GM21515 (cell line): Measurements from ENCODE around the gene FURIN.
"Not testable (repeated sequence)": the region's sequence is repeated elsewhere in the genome, so short reads cannot be mapped to it uniquely, and the experiment has no call there.

ENCODE experiments used
- ATAC-seq: cut with Tn5 transposase; IDR thresholded peaks from one replicate; pipeline ENCODE4 v1.9.1; 2021; ENCODE audit not compliant: unreplicated experiment

Gene FURIN

DNA sequence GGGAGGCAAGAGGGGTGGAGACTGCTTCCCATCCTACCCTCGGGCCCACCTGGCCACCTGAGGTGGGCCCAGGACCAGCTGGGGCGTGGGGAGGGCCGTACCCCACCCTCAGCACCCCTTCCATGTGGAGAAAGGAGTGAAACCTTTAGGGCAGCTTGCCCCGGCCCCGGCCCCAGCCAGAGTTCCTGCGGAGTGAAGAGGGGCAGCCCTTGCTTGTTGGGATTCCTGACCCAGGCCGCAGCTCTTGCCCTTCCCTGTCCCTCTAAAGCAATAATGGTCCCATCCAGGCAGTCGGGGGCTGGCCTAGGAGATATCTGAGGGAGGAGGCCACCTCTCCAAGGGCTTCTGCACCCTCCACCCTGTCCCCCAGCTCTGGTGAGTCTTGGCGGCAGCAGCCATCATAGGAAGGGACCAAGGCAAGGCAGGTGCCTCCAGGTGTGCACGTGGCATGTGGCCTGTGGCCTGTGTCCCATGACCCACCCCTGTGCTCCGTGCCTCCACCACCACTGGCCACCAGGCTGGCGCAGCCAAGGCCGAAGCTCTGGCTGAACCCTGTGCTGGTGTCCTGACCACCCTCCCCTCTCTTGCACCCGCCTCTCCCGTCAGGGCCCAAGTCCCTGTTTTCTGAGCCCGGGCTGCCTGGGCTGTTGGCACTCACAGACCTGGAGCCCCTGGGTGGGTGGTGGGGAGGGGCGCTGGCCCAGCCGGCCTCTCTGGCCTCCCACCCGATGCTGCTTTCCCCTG is 13.8 kb downstream of the FURIN start:
- no peak for ATAC-seq

DNA sequence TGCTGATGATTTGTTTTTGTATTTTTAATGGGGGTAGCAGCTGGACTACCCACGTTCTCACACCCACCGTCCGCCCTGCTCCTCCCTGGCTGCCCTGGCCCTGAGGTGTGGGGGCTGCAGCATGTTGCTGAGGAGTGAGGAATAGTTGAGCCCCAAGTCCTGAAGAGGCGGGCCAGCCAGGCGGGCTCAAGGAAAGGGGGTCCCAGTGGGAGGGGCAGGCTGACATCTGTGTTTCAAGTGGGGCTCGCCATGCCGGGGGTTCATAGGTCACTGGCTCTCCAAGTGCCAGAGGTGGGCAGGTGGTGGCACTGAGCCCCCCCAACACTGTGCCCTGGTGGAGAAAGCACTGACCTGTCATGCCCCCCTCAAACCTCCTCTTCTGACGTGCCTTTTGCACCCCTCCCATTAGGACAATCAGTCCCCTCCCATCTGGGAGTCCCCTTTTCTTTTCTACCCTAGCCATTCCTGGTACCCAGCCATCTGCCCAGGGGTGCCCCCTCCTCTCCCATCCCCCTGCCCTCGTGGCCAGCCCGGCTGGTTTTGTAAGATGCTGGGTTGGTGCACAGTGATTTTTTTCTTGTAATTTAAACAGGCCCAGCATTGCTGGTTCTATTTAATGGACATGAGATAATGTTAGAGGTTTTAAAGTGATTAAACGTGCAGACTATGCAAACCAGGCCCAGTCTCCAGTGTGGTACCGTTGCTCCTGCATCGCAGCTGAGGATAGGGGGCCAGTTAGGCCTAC is 14.6 kb downstream of the FURIN start:
- no peak for ATAC-seq

DNA sequence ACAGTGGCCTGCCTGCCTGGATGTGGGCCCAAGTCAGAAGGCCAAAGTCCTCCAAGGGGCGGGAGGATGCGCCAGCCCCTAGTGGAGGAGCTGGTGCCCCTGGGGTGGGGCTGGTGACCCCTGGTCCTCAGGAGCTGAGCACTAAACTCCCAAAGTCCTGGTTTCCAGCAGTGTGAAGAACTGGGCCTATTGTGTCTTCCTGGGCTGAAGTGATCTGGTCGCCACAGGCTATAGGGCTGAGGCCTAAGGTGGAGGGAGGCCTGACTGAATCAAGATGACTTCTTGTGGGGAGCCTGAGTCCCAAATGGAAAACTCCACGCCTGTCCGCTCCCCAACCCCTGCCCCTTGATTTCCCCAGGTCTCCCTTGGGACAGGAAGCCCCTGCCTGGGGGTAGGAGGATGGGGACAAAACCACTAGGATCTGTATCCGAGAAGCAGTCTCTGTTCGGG is 15.2 kb downstream of the FURIN start:
- ATAC-seq, result no peak

DNA sequence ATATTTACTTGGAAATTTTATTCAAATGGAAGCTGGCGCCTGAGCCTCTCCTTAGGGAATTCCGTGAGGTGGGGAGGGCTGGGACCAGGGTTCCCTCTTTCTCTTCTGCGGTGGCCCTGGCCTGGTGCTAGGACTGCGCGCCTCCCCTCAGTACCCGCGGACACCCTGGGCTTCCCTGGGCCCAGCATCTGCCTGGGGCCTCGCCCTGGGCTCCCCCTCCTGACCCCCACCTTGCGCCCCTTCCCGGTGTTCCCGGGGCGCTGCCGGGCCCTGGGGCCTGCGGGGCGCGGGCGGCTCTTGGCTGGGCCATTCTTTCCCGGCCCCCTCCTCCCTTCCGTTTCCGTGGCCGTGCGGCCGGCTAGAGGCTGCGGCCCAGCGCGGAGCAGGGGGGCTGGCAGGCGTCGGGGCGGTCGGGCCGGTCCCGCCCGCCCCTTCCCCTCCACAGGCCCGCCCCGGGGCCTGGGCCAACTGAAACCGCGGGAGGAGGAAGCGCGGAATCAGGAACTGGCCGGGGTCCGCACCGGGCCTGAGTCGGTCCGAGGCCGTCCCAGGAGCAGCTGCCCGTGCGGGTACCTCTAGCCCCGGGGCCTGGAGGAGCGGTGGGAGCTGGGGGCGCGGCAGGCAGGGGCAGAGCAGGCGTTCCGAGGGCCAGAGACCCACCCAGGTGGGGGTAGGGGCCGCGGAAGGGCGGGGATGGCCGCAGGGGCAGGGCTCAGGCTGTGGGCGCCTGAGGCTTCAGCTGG is 15.8 kb downstream of the FURIN start, which contains the start of gene FES:
Gene FES (plus strand): TSS at position 529 of the 743 bp plus-strand sequence. CDS start 542 bp downstream, outside the sequence.
- ATAC-seq, result no peak

DNA sequence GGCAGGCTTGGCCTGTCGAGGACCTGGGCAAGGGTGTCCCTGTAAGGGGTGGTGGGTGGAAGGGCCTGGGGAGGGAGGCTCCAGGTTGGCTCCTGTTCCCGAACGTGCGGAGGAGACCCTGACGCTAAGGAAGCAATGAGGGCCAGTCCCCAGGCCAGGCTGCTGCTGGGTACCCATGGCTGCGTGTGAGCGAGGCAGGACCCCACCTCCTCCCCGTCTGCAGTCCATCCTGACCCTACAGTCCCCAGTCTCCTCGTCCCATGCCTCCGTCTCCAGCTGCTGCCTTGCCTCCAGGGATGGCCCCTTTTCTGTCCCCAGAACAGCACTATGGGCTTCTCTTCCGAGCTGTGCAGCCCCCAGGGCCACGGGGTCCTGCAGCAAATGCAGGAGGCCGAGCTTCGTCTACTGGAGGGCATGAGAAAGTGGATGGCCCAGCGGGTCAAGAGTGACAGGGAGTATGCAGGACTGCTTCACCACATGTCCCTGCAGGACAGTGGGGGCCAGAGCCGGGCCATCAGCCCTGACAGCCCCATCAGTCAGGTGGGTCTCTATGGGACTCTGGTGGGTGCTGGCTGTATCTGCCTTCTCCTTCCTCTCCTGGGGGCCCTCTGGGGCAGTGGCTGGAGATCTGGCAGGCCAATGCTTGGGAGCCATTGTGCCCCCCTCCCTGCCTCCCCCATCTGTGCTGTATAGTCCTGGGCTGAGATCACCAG is 16.5 kb downstream of the FURIN start:
- no peak for ATAC-seq

DNA sequence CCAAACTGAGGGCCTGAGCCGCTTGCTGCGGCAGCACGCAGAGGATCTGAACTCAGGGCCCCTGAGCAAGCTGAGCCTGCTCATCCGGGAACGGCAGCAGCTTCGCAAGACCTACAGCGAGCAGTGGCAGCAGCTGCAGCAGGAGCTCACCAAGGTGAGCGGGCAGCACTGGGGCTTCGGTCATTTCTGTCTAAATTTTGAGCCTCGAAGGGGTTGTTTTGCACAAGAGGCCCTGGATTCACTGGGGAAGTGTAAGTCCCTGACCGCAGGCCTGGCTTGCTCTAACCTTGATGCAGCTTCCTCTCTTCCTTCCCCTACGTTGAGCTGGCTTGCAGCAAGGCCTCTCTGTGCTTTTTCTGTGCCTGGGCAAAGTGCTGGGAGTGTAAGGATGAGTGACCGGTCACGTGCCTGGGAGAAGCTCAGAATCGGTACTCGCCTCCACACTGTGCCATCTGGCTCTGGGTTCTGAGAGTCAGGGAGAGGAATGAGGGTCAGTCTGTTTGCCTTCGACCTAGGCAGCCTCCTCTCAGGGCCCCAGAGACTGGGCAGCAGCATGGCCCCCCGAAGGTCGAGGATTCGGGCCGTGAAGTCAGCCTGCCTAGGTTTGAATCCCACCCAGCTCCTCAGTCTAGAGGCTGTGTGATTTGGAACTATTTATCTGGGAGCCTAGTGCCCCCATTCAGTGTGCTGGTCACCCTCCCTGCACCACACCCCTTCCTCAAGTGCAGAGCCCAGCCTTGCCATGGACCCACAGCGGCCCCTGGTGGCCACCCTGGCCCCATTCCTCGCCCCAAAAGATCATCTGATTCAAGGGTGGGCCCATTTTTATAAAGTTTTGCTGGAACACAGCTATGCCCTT is 17.3 kb downstream of the FURIN start:
- ATAC-seq, result no peak

DNA sequence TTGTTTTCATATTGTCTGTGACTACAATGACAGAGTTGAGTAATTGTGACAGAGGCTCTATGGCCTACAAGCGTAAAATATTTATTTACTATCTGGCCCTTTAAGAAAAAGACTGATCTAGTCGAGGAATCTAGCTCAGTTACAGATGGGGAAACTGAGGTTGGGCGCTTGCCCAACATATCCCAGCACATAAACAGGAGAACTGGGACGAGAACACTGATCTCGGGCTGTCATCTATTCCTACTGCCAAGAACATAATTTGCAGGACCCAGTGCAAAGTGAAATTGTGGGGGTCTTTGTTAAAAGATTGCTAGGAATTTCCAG is 17.9 kb downstream of the FURIN start:
- ATAC-seq, result no peak

DNA sequence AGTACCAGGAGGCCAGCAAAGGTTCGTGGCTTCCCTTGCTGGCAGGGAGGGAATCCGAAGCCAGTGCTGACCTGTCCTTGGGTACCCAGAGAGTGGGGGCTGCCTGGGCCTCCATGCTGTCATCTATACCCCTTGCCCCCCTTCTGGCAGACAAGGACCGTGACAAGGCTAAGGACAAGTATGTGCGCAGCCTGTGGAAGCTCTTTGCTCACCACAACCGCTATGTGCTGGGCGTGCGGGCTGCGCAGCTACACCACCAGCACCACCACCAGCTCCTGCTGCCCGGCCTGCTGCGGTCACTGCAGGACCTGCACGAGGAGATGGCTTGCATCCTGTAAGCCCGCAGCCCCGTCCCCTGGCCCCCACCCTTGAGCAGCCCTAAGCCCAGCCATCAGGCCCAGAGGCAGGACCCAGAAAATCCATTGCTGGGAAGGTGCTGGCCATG is 18.7 kb downstream of the FURIN start:
- no peak for ATAC-seq

DNA sequence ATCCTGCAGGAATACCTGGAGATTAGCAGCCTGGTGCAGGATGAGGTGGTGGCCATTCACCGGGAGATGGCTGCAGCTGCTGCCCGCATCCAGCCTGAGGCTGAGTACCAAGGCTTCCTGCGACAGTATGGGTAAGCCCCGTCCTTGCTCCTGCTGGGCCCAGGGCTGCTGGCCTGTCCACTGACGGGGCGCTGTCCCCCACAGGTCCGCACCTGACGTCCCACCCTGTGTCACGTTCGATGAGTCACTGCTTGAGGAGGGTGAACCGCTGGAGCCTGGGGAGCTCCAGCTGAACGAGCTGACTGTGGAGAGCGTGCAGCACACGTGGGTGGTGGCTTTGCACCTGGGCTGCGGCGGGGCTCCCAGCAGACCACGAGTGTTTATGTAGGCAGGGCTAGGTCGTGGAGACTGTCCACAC is 20.9 kb downstream of the FURIN start:
- ATAC-seq, result no peak

DNA sequence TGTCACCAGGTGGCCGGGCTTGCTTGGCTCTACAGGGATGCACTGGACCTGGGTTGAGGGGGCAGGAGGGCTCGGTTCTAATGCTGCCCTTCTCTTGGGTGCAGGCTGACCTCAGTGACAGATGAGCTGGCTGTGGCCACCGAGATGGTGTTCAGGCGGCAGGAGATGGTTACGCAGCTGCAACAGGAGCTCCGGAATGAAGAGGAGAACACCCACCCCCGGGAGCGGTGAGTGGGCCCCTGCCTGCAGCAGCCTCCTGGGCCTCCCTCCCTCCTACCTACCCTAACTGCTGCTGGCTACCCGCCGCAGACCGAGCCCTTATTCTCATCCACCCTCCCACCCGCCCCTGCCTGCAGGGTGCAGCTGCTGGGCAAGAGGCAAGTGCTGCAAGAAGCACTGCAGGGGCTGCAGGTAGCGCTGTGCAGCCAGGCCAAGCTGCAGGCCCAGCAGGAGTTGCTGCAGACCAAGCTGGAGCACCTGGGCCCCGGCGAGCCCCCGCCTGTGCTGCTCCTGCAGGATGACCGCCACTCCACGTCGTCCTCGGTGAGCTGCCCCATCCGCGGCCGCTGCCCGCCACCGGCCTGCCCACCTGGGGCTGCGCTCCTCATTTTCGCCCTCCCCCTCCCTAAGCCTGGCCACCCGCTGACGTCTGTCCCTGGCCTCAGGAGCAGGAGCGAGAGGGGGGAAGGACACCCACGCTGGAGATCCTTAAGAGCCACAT is 21.5 kb downstream of the FURIN start:
- ATAC-seq, result no peak

DNA sequence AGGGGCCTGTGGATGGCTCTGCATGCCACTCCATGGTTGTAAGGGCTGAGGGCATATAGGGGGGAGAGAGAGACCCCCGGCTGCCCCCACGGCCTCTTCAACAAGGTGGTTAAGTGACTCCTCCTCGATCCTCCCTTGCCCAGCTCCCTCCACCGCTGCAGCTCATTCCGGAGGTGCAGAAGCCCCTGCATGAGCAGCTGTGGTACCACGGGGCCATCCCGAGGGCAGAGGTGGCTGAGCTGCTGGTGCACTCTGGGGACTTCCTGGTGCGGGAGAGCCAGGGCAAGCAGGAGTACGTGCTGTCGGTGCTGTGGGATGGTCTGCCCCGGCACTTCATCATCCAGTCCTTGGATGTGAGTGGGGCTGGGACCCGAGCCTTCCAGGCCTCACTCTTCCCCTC is 22.5 kb downstream of the FURIN start:
- ATAC-seq, result no peak

DNA sequence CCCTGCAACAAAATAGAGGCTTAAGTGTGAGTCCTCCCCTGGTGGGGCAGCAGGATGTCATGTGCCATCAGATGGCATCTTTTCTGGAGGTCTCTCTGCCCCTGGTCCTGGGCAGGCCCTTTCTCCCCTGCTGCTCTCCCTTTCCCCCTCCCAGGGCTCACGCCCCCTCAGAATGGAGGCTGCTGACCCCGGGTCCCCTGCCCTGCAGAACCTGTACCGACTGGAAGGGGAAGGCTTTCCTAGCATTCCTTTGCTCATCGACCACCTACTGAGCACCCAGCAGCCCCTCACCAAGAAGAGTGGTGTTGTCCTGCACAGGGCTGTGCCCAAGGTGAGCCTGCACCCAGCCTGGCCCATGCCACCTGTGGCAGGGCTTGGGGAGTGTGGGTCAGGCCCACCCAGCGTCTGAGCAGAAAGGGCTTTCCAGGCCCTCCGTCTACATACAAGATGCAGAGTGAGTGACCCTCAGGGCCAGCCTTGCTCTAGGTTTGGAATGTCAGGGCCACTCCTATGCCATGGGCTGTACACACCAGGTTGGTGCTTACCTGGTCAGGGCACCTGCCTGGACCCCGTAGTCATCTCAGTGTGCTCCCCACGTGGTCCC is 23.1 kb downstream of the FURIN start:
- ATAC-seq, result no peak

DNA sequence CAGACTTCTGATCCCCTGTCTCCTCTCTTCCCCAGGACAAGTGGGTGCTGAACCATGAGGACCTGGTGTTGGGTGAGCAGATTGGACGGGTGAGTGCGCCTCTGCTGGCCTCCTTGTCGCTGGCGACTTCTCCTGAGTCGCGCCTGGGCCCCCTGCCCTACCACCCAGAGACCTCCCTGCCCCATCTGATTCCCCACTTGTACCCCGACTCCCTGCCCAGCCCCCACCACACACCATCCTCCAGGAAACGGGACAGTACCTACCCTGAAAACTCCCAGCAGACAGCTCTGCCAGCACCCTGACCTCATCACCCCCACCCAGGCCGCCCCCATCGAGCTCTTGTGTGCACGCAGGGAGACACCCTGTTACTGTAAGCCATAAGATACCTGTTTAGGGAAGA is 23.6 kb downstream of the FURIN start:
- no peak for ATAC-seq

DNA sequence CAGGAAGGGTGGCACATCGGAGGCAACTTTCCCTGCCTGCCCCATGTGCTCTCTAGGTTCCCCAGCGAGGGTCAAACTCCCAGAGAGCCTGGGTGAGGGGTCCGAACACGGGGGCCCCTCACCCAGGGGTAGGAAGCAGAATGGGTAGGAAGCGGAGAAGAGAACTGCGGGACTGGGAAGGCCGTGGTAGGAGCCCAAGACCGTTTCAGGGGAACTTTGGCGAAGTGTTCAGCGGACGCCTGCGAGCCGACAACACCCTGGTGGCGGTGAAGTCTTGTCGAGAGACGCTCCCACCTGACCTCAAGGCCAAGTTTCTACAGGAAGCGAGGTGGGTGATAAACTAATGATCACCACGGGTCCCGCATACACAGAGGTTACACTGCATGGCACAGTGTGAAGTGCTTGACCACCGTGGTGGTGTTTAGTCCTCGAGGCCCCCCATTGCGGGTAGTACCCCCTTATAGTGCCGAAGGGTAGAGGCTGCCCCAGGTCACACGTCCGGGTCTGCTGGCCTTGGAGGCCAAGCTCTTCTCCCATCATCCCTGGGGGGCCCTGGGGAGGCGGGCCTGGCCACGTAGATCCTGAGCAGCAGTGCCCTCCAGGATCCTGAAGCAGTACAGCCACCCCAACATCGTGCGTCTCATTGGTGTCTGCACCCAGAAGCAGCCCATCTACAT is 24.2 kb downstream of the FURIN start:
- no peak for ATAC-seq

DNA sequence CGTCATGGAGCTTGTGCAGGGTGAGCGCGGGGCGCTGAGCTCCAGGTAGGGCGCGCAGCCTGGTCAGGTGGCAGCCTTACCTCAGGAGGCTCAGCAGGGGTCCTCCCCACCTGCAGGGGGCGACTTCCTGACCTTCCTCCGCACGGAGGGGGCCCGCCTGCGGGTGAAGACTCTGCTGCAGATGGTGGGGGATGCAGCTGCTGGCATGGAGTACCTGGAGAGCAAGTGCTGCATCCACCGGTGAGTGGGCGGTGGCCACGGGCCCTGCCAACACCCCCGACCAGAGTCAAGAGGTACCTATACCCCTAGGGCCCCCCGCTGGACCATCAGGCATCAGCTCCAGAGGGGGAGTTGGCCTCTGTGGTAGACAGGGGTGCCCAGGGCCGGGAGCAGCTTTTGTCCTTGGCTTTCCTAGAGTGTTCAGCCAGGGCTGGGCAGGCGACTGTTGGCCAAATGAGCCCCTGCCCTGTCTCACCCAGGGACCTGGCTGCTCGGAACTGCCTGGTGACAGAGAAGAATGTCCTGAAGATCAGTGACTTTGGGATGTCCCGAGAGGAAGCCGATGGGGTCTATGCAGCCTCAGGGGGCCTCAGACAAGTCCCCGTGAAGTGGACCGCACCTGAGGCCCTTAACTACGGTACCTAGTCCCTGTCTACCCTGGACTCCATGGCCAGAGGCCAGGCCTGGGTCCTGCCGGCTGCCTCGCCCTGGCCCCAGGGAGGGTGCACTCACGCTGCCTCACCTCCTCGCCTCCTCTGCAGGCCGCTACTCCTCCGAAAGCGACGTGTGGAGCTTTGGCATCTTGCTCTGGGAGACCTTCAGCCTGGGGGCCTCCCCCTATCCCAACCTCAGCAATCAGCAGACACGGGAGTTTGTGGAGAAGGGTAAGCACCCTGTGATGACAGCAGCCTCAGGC is 25.0 kb downstream of the FURIN start:
- ATAC-seq, result no peak

DNA sequence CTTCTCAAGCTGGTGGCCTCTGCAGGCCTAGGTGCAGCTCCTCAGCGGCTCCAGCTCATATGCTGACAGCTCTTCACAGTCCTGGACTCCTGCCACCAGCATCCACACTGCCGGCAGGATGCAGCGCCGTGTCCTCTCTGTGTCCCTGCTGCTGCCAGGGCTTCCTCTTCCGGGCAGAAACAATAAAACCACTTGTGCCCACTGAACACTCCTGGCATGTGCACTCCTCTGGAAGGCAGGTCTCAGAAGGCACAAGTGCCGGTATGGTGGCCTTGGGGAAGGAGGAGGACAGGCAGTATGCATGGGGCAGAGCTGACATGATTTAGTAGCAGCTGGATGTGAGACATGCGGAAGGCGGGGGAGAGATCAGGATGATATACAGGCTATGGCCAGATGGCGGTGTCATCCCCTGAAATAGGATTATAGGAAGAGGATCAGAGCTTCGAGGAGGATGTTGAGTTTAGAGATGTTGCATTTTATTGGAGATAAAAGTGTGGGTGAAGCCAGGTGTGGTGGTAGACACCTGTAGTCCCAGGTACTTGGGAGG is 27.3 kb downstream of the FURIN start:
- no peak for ATAC-seq

DNA sequence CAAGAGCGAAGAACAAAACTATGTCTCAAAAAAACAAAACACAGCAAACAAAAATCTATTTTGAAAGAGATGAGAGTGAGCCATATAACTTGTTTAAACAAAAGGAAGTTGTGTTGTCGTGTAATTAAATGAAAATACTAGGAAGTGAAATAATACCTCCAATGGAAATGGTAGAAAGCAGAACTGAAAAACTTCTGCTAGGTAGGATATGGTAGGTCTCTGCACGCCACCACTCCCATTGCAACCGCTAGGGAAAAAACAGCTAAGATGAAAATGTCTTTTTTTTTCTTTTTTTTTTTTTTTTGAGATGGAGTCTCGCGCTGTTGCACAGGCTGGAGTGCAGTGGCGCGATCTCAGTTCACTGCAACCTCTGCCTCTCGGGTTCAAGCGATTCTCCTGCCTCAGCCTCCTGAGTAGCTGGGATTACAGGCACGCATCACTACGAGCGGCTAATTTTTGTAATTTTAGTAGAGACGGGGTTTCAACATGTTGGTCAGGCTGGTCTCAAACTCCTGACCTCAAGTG is 28.8 kb downstream of the FURIN start:
- ATAC-seq, result not testable (repeated sequence)
